HEK293T (cell line): ENCODE data around the gene NME4.

ENCODE experiments used
- ARNT ChIP-seq: fragments of 450-650 bp; IDR thresholded peaks from 2 replicates; pipeline ENCODE4 v1.6.1; 2017; ENCODE audit warnings: mild to moderate bottlenecking
- BHLHE40 ChIP-seq: fragments of 450-650 bp; IDR thresholded peaks from 2 replicates; pipeline ENCODE4 v1.6.1; 2016; ENCODE audit warnings: mild to moderate bottlenecking, moderate library complexity, borderline replicate concordance
- CTBP1 ChIP-seq: fragments of 450-650 bp; IDR thresholded peaks from 2 replicates; pipeline ENCODE4 v1.6.1; 2016; ENCODE audit warnings: borderline replicate concordance
- ELF4 ChIP-seq: fragments of 450-650 bp; IDR thresholded peaks from 2 replicates; pipeline ENCODE4 v1.6.1; 2017; ENCODE audit warnings: antibody characterized with exemption
- FOXM1 ChIP-seq: fragments of 450-650 bp; IDR thresholded peaks from 2 replicates; pipeline ENCODE4 v1.6.1; 2017; ENCODE audit warnings: mild to moderate bottlenecking, borderline replicate concordance
- HDGF ChIP-seq: fragments of 450-650 bp; IDR thresholded peaks from 2 replicates; pipeline ENCODE4 v1.6.1; 2017; ENCODE audit warnings: antibody characterized with exemption, borderline replicate concordance
- L3MBTL2 ChIP-seq: fragments of 450-650 bp; conservative IDR thresholded peaks from 2 replicates; pipeline ENCODE4 v1.6.1; 2016; ENCODE audit warnings: mild to moderate bottlenecking
- NFRKB ChIP-seq: fragments of 450-650 bp; IDR thresholded peaks from 2 replicates; pipeline ENCODE4 v1.6.1; 2016; ENCODE audit warnings: mild to moderate bottlenecking, moderate library complexity
- SP1 ChIP-seq: fragments of 450-650 bp; IDR thresholded peaks from 2 replicates; pipeline ENCODE4 v1.6.1; 2017
- SUZ12 ChIP-seq: fragments of 450-650 bp; IDR thresholded peaks from 2 replicates; pipeline ENCODE4 v1.6.1; 2016; ENCODE audit warnings: mild to moderate bottlenecking
- TARDBP ChIP-seq: fragments of 450-650 bp; IDR thresholded peaks from 2 replicates; pipeline ENCODE4 v1.6.1; 2016
- ZNF384 ChIP-seq: fragments of 450-650 bp; IDR thresholded peaks from 2 replicates; pipeline ENCODE4 v1.6.1; 2016
- TF ChIP-seq, protein P1 (sequence below): fragments of 450-650 bp; IDR thresholded peaks from 2 replicates; pipeline ENCODE4 v1.6.1; 2016

DNA sequence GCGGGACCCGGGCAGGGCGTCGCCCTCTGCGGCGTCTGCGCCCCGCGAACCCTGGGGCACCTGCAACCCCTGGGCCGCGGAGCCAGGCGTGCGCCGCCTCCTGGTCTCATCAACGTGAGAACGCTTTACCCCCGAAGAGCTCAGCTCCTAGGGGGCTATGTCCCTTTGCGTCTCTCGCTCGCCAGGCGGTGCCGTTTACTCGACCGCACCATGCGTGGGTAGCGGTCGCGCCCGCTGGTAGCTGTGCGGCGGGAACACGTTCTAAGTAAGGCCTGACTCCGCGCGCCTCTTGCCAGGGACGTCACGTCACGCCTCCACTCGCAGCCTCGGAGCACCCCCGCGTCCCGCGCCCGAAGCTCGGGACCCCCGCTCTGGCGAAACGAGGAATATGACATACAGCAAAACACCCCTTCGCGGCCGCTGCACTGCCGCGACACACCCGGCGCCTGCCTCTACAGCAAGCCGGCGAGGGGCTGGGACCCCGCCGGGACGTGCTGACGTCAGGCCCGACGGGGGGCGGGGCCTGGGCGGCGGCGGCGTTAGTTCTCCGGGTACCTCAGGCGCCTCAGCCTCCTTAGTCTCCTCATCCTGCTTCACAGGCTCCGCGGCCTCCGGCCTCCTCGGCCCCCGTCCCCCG, 28.2 kb downstream of the NME4 start, which contains the start of gene RAB11FIP3:
- TF ChIP-seq ZNF384 (no peak), CTBP1 (no peak), FOXM1 (no peak), SP1 (no peak), L3MBTL2 (peak; percentile 83), BHLHE40 (no peak), ARNT (no peak), ELF4 (no peak), SUZ12 (no peak), HDGF (no peak), NFRKB (no peak), TARDBP (no peak)
- TF ChIP-seq, protein P1, sequence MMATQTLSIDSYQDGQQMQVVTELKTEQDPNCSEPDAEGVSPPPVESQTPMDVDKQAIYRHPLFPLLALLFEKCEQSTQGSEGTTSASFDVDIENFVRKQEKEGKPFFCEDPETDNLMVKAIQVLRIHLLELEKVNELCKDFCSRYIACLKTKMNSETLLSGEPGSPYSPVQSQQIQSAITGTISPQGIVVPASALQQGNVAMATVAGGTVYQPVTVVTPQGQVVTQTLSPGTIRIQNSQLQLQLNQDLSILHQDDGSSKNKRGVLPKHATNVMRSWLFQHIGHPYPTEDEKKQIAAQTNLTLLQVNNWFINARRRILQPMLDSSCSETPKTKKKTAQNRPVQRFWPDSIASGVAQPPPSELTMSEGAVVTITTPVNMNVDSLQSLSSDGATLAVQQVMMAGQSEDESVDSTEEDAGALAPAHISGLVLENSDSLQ = no peak
